Measurements from ENCODE around the gene SLC45A3.

DNA sequence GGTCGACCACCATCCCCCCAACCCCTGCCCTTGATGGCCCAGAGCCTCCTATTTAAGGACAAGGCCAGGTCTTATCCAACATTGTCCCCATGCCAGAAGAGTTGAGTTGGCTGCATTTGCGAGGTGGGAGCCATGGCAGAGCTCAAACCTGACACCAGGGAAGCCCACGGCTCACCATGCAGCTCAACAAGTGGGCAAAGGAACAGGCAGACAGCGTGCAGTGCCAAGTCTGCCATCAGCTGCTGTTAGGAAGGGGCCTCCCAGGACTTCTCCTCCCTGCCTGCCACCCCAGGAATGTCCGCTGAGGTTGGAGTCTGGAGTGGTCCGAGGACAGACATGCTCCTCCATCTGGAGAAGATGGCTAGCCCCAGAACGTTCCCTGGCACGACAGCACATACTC, 19.9 kb downstream of the SLC45A3 start:
- TF ChIP-seq HNF4A (conservative IDR thresholded peaks at IDR 0.05) (no peak), MAX (IDR thresholded peaks at IDR 0.05) (no peak), SP1 (IDR thresholded peaks at IDR 0.05) (no peak), JUND (IDR thresholded peaks at IDR 0.05) (no peak), YY1 (IDR thresholded peaks at IDR 0.05) (no peak), HNF4G (IDR thresholded peaks at IDR 0.05) (no peak), EGR1 (IDR thresholded peaks at IDR 0.05; ENCODE audit: low read depth in 2 of 2) (no peak)
- TF ChIP-seq, protein P1, sequence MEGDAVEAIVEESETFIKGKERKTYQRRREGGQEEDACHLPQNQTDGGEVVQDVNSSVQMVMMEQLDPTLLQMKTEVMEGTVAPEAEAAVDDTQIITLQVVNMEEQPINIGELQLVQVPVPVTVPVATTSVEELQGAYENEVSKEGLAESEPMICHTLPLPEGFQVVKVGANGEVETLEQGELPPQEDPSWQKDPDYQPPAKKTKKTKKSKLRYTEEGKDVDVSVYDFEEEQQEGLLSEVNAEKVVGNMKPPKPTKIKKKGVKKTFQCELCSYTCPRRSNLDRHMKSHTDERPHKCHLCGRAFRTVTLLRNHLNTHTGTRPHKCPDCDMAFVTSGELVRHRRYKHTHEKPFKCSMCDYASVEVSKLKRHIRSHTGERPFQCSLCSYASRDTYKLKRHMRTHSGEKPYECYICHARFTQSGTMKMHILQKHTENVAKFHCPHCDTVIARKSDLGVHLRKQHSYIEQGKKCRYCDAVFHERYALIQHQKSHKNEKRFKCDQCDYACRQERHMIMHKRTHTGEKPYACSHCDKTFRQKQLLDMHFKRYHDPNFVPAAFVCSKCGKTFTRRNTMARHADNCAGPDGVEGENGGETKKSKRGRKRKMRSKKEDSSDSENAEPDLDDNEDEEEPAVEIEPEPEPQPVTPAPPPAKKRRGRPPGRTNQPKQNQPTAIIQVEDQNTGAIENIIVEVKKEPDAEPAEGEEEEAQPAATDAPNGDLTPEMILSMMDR (IDR thresholded peaks at IDR 0.05; ENCODE audit: low read depth, low read length, missing input control), result no peak
- TF ChIP-seq, protein P2, sequence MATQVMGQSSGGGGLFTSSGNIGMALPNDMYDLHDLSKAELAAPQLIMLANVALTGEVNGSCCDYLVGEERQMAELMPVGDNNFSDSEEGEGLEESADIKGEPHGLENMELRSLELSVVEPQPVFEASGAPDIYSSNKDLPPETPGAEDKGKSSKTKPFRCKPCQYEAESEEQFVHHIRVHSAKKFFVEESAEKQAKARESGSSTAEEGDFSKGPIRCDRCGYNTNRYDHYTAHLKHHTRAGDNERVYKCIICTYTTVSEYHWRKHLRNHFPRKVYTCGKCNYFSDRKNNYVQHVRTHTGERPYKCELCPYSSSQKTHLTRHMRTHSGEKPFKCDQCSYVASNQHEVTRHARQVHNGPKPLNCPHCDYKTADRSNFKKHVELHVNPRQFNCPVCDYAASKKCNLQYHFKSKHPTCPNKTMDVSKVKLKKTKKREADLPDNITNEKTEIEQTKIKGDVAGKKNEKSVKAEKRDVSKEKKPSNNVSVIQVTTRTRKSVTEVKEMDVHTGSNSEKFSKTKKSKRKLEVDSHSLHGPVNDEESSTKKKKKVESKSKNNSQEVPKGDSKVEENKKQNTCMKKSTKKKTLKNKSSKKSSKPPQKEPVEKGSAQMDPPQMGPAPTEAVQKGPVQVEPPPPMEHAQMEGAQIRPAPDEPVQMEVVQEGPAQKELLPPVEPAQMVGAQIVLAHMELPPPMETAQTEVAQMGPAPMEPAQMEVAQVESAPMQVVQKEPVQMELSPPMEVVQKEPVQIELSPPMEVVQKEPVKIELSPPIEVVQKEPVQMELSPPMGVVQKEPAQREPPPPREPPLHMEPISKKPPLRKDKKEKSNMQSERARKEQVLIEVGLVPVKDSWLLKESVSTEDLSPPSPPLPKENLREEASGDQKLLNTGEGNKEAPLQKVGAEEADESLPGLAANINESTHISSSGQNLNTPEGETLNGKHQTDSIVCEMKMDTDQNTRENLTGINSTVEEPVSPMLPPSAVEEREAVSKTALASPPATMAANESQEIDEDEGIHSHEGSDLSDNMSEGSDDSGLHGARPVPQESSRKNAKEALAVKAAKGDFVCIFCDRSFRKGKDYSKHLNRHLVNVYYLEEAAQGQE (IDR thresholded peaks at IDR 0.05), result no peak

Data from liver (tissue), 3 donors.